AG04449 (cell line): ENCODE measurements around the gene TMOD2.

Experiments used
- CTCF ChIA-PET: fragments of 350-600 bp; formaldehyde crosslinking; extraction: SDS; loops from one replicate; lab custom pipeline; 2021; ENCODE audit warnings: antibody characterized with exemption; lab: Yijun Ruan, JAX
- POLR2A ChIA-PET: fragments of 400-600, 350-600 bp; formaldehyde crosslinking; extraction: SDS; loops from one replicate; lab custom pipeline; 2020; ENCODE audit warnings: antibody characterized with exemption, inconsistent platforms; lab: Yijun Ruan, JAX
- DNase-seq: peaks from one replicate; pipeline ENCODE4 v3.0.0-alpha.2; 2010; ENCODE audit warnings: low read depth, low spot score
- H3K4me3 ChIP-seq: 2 replicates; pipeline ENCODE4 v1.5.1; 2011; ENCODE audit warnings: low read depth, mild to moderate bottlenecking, control low read depth, low read length
- TF ChIP-seq, protein P1 (sequence below): IDR thresholded peaks from one replicate; pipeline ENCODE4 v1.5.1; 2011; ENCODE audit warnings: mild to moderate bottlenecking, moderate library complexity, low read length, control low read depth, inconsistent platforms; ENCODE audit not compliant: insufficient read depth; ENCODE audit errors: missing control alignments

Gene TMOD2

DNA sequence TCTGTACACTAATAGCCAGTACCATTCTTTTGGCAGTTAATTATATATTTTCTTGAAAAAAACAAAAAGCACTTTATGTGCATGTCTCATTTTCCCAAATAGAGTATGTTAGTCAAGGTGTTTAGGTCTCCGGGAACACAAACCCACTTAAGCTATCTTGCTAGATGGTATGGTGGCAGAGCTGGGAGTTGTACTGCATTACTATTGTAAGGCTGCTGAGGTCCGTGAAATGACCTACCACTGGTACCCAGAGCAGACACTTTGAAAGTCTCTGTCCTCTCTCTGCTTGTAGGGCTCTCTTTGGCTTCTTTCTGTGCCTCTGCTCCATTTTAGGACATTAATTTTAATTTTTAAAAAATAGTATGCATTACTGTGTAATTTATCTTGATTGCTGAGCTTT lies 86.9 kb downstream of the TMOD2 start:
- CTCF ChIA-PET, result interaction anchor here (0.8 to 1.2 kb wide), 3 partner anchors 11 to 61 kb away, joined by 3 to 5 read pairs (median 3); no protein-coding TSS in a partner anchor
- POLR2A ChIA-PET, result interaction anchor here (1.0 kb wide), 1 partner anchor 9 kb away, joined by 3 read pairs; the partner anchor contains the start of gene TMOD3
- DNase-seq, result no peak
- H3K4me3 ChIP-seq, result no peak overlapping the region
- TF ChIP-seq, protein P1, sequence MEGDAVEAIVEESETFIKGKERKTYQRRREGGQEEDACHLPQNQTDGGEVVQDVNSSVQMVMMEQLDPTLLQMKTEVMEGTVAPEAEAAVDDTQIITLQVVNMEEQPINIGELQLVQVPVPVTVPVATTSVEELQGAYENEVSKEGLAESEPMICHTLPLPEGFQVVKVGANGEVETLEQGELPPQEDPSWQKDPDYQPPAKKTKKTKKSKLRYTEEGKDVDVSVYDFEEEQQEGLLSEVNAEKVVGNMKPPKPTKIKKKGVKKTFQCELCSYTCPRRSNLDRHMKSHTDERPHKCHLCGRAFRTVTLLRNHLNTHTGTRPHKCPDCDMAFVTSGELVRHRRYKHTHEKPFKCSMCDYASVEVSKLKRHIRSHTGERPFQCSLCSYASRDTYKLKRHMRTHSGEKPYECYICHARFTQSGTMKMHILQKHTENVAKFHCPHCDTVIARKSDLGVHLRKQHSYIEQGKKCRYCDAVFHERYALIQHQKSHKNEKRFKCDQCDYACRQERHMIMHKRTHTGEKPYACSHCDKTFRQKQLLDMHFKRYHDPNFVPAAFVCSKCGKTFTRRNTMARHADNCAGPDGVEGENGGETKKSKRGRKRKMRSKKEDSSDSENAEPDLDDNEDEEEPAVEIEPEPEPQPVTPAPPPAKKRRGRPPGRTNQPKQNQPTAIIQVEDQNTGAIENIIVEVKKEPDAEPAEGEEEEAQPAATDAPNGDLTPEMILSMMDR, result no peak

DNA sequence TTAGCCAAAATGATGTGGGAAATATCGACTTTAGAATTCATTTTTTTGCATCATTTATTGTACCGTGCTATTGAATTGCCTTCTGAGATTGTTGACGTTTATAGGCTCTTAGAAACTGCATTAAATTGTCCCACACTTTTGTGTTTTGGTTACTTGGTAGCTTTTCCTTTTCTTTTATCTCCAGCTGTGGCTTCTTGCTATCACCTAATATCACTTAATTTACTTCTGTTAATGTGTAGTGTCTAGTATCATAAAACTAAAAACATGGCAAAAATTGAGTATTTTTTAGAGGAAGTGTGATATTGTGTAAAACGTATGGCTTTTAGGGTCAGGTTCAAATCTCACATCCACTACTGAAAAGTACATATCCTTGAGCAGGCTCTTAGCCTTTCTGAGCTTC lies 89.3 kb downstream of the TMOD2 start:
- CTCF ChIA-PET, result interaction anchor here (0.8 to 1.3 kb wide), 3 partner anchors 10 to 15 kb away, joined by 3 read pairs; partner anchors contain the start of gene TMOD3
- DNase-seq, result no peak

DNA sequence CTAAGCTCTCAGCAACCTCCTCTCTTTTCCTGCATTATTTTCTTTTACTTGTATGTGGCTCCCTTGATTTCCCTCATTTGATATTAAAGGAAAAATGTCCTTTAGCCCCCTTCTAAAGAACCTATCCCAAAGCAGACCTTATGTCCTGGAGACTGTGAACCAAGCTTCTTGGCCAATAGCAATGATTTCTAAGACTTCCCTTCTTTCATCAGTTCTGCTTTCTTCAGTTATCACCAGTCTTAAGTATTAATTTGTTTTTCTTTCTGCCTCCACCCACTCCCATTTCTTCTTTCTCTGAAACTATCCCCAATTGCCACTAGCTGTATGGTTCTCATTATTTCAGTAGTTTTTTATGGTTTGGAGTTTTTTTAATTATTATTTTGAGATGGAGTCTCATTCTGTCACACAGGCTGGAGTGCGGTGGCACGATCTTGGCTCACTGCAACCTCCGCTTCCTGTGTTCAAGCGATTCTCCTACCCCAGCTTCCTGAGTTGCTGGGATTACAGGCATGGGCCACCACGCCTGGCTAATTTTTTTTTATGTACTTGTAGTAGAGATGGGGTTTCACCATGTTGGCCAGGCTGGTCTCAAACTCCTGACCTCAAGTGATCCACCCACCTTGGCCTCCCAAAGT lies 90.1 kb downstream of the TMOD2 start:
- TF ChIP-seq, protein P1, result no peak
- DNase-seq, result no peak
- no peak overlapping the region for H3K4me3 ChIP-seq
- ChIA-PET CTCF (interaction anchor here (1.2 to 1.9 kb wide), 3 partner anchors 11 to 14 kb away, joined by 3 to 6 read pairs (median 3); no protein-coding TSS in a partner anchor), POLR2A (interaction anchor here (1.7 kb wide), 1 partner anchor 42 kb away, joined by 3 read pairs; no protein-coding TSS in a partner anchor)

More for the DNA sequence above, 89.3 kb downstream of the TMOD2 start:
- TF ChIP-seq, protein P1, result no peak
- H3K4me3 ChIP-seq, result no peak overlapping the region
- POLR2A ChIA-PET, result no interaction called here

DNA sequence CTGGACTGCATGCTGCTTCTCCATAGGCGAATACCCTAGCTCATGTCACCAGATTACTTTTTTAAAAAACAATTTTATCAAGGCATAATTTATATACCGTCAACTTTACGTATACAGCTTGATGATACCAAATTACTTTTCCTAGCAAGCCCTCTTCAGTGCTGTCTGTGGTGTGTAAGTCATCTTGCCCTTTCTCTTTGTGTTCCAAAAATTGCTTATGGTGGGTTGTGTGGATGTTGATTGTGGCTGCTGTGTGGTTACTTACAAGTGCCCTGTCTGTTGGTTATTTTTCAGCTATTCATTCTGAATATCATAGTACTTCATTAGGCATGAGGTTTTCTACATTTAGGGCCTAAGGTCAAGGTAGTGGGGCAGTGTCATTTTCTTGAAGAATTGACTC lies 90.9 kb downstream of the TMOD2 start:
- no peak for DNase-seq
- TF ChIP-seq, protein P1, result no peak
- ChIA-PET CTCF (interaction anchor here (0.8 to 1.9 kb wide), 5 partner anchors 13 to 46 kb away, joined by 3 to 6 read pairs (median 3); no protein-coding TSS in a partner anchor), POLR2A (interaction anchor here (1.7 kb wide), 1 partner anchor 41 kb away, joined by 3 read pairs; no protein-coding TSS in a partner anchor)
- H3K4me3 ChIP-seq, result no peak overlapping the region

DNA sequence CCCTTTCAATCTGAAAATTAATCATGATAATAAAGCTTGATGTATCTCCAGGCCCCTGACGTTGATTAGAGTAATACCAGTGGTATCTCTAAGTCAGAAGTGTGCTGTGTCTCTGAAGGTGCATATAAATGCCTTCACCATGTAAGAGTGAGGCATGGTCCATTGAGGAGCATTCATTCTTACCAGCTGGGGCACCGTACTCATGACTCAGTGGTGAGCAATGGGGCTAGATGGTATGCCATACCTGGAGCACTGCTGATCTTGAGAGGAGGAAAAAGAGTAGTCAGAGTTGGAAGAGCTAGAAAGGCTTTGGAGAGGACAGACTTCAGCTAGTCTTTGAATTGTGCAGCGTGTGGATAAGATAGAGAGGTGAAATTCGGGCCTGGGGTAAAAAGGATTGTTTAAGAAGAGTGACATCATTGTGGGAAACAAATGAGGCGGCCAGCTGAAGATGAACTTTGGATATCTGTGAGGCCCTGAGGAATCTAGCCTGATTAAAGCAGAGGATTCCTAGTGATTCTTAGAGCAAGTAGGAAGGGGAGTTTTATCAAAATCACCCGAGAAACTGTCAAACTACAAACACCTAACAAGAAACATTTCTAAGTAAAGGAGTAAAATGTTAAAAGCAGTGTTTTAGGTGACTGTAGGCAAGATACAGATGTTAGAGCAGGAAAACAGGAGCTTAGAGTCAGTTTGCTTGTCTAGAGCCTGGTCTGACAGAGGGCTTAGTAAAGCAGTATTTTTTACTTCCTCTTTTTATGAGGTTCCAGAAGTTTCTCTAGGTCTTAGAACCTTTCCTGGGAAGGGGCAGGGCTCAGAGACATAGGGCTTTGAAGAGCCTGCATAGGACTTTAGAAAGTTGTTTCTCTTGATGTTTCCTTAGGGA lies 91.7 kb downstream of the TMOD2 start:
- no peak overlapping the region for H3K4me3 ChIP-seq
- no peak for DNase-seq
- POLR2A ChIA-PET, result interaction anchor here (0.9 to 1.7 kb wide), 2 partner anchors 13 to 40 kb away, joined by 3 to 4 read pairs; partner anchors contain the start of gene TMOD3
- CTCF ChIA-PET, result interaction anchor here (0.8 to 1.9 kb wide), 7 partner anchors 13 to 193 kb away, joined by 3 to 6 read pairs (median 3); no protein-coding TSS in a partner anchor
- TF ChIP-seq, protein P1, result no peak
